GM19099 (cell line): ENCODE measurements around the gene CTBP2.

Experiments
- POLR2A ChIP-seq: IDR thresholded peaks from 3 replicates; pipeline ENCODE4 v1.6.1; 2011; ENCODE audit warnings: low read depth; ENCODE audit not compliant: insufficient read length; ENCODE audit errors: extremely low read depth

Gene CTBP2

DNA sequence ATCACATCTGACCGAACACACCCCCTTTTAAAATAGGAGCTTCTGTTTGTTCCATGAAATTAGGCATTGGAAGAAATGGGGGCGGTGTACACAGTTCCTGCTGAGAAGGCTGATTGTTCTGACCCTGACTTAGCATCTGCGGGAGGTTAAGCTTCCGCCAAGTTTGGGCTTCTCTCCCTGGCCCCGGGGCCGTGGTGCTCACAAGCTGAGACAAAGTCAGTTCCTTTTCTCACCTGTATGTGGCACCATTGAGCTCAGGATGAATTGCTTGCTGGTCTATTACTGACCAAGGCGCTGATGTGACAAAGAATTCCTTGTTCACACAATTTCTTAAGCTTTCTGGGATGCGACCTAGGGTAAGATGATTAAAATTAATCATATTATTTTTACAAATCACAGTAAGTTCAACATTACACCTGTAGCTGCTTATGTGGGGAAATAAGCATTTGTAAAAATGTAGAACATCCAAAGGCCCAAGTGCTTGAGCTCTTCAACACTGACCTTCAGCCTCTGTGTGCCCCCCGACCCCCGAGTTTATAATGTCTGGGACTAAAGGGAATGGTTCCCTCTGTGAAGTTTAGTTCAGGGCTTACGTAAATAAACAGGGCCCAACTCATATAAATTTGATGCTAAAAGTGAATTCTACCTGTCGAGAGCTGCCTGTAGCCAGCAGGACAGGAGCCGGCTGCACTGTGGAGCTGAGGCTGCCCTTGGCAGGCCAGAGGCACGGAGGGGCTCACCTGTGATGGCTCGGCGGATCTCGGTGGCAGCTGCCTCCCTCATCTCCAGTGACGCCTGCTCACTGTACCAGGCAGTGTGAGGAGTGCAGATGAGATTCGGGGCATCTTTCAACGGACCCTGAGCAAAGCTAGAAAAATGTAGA, 167.7 kb downstream of the CTBP2 start:
- TF ChIP-seq POLR2A: no peak

DNA sequence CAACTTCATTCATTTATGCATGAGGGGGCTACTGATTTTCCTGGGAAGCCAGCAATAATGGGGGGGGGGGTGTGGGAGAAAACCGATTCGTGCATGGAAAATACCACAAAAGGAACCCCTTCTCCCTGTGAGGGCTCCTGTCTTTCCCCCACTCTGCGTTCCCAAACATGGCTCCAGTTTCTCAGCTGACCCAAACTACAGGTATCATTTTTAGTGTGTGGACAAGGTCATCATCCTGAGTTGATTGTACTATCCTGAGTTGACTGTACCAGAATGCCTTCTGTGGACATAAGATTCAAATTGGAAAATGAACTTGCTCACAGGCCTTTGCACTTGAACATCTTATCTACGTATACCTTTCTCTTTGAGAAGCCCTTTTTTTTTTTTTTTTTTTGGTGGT, 168.5 kb downstream of the CTBP2 start:
- TF ChIP-seq POLR2A: no peak

DNA sequence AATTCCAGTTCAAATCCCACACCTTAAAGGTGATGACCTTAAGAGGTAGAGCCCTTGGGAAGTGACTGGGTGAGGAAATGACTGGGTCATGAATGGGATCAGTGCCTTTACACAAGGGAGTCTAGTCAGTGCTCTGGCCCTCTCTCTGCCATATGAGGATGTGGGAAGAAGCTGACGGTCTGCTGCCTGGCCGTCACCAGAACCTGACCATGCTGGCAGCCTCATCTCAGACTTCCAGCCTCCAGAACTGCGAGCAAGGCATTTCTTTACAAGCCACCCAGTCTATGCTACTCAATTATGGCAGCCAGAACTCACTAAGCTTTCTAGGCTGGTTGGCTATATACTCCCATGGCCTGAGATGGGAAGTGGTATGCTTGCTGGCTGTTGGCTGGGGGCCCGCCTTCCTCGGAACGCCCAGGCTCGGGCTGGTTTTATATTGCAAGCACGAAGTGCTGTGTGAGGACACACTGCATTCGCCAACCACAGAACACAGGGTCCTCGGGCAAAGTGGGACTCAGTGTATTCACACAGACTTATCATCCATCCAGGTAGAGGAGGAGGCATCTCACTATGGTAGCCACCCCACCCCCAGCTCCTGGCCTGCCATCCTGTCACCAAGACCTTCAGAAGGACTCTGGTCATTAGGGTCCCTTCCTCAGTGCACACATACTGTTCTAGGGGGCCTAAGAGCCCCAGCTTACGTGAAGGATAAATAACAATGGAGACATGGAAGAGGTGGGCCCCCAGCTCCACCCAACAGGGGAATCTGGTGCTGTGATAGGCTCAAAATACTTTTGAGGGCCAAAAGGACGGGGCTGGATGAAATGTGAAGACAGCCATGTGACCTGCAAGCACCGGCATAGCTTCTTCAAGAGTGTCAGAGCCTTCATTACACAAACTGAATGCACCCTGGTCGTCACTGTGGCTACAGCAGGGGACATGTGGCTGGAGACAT, 169.4 kb downstream of the CTBP2 start:
- TF ChIP-seq POLR2A: no peak

DNA sequence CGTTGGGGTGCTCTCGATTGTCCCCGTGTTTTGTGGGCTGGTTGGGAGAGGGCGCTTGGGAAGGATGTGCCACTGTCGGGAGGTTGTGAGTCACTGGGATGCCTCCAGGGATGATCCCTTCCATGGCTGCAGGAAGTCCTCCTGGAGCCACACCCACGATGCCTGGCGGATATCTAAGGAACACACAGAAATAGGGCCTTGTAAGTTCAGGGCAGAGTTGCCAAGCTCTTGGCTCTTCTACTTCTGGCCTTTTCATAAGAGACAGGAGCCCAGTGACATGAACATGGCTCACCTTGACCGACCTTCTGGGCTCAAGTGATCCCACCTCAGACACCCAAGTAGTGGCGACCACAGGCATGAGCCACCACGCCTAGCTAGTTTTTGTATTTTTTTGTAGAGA, 170.8 kb downstream of the CTBP2 start:
- no peak for TF ChIP-seq POLR2A

DNA sequence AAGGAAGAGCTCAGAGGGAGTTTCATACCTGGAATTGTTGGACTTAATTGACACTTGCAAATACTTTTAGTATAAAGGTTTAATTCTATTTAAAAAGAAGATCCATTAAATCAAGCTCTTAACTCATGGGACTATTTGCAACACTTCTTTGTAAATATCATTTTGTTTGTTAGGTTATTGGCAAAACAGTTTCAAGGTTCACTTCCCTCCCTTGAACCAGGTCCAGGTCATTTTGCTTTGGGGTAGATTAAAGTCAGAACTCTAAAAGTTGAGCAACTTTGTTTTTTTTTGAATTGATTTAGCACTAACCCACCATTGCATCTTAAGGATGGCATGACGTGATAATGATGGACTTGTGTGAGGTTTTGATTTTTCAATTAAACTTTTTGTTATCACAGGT, 172.6 kb downstream of the CTBP2 start:
- no peak for TF ChIP-seq POLR2A

DNA sequence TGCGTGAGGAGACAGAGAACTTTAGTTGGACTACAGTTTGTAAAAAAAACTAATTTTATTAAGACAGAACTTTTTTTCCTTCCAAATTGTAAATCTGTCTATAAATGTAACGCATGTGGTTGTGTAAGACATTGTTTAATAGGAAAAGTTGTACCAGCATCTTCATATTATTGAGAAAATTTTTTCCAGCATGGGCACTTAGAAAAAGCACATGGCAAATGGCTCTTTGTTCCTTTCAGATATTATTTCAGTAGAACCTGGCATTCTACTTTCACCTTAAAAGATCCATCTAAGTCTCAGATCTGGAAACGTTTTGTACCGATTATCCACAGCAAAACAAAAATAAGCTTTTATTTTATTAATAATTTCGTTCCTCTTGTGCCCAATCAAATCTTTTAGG, 175.2 kb downstream of the CTBP2 start:
- TF ChIP-seq POLR2A: no peak

DNA sequence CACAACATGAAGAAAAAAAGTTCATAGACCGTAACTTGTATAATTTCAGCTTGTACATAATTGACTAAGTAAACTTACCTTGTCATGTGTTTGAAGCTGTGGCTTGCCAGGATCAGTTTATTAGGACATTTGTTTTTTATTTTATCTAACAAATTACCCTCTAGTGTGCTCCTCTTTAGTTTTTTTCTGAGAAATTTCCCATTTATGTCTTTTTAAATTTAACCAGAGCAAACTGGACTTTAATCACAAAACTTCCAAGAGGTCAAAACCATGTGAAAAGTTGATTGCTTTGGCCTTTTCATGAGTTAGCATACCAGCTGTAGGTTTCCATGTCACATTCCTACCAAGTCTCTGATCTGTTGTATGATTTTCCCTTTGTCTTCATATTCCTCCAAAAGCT, 176.0 kb downstream of the CTBP2 start:
- TF ChIP-seq POLR2A: no peak

DNA sequence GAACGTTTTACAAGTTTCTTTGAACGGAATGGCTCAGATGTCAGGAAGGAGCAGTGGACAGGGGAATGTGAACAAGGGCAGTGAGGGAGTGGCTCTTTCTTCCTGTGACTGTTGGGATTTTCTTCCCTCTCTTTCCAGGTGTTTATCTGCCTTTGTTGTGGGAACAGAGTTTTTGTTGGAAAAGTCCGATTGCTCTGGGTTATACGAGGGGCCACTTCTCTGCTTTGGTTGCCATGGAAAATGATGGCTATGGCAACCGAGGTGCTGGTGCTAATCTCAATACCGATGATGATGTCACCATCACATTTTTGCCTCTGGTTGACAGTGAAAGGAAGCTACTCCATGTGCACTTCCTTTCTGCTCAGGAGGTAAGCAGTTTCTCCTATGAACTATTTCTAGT, 177.0 kb downstream of the CTBP2 start:
- no peak for TF ChIP-seq POLR2A

DNA sequence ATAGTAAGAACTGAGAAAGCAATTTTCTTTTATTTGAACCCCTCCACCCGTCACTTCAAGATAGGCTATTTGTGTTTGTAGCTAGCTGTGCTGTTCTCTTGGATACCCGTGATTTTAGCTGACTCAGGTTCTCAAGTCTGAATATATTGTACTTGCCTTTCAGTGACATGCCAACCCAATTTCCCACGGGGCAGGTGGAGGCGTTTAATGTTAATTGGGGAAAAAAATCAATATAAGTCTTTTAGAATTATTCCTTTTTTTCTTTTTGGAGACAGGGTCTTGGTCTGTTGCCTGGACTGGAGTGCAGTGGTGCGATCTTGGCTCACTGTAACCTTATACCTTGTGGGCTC, 182.0 kb downstream of the CTBP2 start:
- TF ChIP-seq POLR2A: no peak

DNA sequence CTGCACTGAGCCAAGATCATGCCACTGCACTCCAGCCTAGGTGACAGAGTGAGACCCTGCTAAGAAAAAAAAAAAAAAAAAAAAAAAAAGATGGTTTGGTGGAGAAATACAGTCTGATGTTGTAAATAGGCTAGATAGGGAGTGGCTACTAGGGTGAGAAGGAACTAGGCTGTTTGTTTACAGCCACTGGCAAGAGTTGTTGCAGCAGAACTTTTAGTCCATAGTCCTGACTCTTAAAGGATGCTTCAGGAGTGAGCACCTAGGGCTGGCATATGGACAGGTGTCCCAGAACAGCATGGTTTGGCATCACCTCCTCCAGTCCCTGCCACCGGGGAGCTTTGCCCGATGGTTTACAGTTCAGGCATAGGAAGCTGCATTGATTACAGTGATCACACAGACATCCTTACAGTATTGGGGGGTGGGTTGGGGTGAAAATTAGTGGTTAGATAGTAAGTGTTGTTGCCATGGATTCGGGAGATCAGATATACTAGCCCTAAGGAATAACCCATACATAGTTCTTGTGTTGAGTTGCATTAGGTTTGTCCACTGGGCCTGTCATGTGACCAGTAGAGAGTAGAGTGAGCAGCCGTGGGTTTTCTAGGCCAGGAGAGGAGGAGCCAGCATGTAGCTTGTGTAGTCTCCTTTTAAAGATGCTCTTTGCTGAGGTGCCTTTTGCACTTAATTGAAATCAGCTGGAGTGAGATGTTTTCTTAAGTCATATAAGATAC, 182.6 kb downstream of the CTBP2 start:
- TF ChIP-seq POLR2A: no peak

DNA sequence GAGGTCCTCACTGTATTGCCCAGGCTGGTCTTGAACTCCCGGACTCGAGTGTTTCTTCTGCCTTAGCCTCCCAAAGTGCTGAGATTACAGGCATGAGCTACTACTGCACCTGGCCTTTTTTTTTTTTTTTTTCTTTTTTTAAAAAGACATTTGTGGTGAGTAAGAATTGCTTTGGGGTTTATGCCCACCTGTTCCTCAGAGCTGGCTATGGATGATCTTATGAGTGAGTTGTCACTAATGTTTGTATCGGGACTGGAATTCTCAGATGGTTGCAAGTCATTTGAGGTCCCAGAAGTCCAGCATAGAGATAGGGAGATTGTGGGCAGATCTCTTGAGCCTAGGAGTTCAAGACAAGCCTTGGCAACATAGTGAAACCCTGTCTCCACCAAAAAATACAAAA, 183.2 kb downstream of the CTBP2 start:
- TF ChIP-seq POLR2A: no peak

DNA sequence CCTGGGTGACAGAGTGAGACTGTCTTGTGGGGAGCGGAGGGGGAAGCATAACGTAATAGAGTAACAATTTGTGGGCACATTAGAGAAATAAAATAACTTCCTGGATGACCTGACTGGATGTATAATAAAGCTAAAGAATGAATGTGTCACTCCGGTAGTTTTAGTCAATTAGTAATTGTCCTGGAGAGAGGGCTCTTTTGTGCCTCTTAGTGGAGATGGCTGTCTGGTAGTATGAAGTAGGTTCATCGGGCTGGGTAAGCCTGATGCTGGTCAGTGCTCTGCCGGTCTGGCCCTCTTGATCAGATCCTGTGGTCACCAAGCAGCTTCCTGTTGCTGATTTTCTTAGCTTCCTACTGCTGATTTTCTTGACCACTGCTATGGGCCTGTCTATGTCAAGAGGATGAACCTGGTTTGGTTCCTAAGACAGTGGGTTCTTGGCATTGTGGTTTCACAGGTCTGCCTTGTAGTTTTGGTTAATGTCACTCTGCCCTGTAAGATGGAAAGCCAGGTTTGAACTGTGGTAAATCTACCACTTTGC, 184.3 kb downstream of the CTBP2 start:
- no peak for TF ChIP-seq POLR2A

DNA sequence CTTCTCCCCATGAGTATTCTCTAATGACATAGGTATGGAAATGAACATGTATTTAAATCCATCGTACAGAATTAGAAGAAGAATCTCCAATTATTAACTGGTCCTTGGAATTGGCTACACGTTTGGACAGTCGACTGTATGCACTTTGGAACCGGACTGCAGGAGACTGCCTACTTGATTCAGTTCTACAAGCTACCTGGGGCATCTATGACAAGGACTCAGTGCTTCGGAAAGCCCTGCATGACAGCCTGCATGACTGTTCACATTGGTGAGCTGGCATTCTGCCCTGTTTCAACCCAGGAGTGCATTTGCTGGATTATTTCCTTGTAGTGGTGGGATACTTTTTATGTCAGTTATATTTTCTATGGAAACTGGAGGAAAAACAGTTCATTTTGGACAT, 186.2 kb downstream of the CTBP2 start:
- no peak for TF ChIP-seq POLR2A

DNA sequence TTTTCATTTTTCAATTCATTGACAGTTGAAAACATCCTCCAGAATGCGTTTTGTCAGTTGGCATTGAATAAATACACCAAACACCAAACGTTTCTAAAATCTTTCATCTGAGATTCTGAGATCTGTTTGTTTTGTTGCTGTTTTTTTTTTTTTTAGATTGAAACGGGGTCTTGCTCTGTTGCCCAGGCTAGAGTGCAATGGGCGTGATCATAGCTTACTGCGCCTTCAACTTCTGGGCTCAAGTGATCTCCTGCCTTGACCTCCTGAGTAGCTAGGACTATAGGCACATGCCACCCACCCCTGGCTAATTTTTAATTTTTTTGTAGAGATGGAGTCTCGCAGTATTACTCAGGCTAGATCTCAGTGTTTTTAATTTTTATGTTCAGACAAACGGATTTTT, 187.7 kb downstream of the CTBP2 start:
- TF ChIP-seq POLR2A: no peak

DNA sequence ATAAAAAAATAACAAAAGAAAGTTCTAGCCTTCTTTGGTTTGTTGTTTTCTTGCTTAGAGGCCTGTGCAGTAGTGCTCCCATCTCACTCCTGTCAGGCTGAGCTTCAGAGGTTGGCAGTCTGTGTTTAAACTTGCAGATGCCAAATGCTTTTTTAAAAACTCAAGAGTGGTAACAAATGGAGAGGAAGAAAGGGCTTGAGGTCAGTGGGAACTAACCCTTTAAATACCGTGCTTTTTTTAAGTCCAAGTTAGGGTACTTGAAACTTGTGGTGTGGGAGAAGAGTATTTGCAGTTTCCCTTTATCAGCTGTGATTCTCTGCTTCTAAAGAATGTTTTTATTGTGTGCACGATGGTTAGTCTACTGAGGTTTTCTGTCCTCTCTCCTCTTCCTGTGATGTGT, 189.1 kb downstream of the CTBP2 start:
- no peak for TF ChIP-seq POLR2A
